NCI-H526 treated with DMSO at 0.1 percent for 48 hours (cell line): ENCODE measurements around the gene ZFAND2A.
A peak's percentile ranks its signal among the peaks of the same experiment; 100 is the strongest.
"Not testable (repeated sequence)": the region's sequence is repeated elsewhere in the genome, so short reads cannot be mapped to it uniquely, and the experiment has no call there.

Source experiments
- DNase-seq: peaks from one replicate; lab custom pipeline; 2025; lab: John Stamatoyannopoulos, UW

Gene ZFAND2A

GRCh38 chr7:1151156-1151555 is 8.8 kb downstream of the ZFAND2A start:
- DNase-seq = no peak

- no peak for DNase-seq
Measured at GRCh38 chr7:1150400-1151002, 9.5 kb downstream of the ZFAND2A start.

GRCh38 chr7:1149351-1149794 is 10.6 kb downstream of the ZFAND2A start:
- no peak for DNase-seq

- DNase-seq = not testable (repeated sequence)
Measured at GRCh38 chr7:1147873-1148272, 12.1 kb downstream of the ZFAND2A start.

- peak; percentile 21 for DNase-seq
Measured at GRCh38 chr7:1144269-1144771, 15.7 kb downstream of the ZFAND2A start.

- not testable (repeated sequence) for DNase-seq
Measured at GRCh38 chr7:1143031-1143430, 17.0 kb downstream of the ZFAND2A start.

GRCh38 chr7:1142051-1142635 is 17.9 kb downstream of the ZFAND2A start:
- no peak for DNase-seq

DNA sequence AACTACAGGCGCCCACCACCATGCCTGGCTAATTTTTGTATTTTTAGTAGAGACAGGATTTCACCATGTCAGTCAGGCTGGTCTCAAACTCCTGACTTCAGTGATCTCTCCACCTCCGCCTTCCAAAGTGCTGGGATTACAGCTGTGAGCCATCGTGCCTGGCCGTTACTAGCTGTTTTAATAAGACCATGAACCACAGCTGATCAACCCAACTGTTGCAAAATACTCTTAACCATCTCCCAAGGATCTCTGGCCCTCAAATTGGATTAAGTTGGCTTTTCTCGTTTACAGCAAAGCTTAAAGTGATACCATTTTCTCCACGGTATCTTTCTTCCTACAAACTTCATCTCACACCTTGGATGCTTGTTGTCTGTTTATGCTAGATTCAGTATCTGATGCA is 18.3 kb downstream of the ZFAND2A start:
- DNase-seq = no peak

DNA sequence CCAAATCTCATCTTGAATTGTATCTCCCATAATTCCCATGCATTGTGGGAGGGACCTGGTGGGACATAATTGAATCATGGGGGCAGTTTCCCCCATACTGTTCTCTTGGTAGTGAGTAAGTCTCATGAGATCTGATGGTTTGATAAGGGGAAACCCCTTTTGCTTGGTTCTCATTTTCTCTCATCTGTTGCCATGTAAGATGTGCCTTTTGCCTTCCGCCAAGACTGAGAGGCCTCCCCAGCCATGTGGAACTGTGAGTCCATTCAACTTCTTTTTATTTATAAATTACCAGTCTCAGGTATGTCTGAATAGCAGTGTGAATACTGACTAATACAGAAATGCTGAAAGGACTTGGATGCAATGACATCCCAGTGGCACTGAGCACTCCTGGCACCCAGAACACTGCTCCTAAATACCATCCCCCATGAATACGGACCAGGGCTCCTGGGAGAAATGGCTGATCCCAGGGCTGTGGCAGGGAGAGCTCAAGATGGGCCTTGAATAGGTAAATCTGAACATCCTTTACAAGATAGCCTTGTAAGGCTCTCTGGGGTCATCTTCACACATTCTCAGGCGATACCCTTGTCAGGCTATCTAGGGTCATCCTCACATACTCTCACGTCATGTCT is 19.4 kb downstream of the ZFAND2A start:
- no peak for DNase-seq

DNA sequence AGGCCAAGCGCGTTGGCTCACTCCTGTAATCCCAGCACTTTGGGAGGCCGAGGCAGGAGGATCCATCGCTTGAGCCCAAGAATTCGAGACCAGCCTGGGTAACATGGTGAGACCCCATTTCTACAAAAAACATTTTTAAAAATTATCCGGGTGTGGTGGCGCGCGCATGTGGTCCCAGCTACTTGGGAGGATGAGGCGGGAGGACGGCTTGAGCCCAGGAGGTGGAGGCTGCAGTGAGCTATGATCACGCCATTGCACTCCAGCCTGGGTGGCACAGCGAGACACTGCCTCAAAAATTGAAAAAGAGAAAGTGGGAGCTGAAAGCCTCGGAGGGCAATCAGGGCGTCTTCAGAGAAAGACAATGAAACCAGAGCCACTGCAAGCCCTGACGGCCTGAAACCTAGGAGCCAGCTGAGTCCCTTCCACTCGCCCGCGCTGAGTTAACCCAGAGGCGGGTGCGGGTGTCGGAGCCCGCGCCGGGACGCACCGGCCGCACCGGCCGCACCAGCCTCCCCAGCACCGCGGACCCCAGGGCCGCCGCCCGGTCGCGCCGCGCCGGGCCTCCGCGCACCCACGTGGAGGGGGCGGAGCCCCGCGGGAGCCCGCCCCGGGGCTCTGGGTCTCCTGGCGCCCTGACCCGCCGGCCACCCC is 22.4 kb downstream of the ZFAND2A start:
- DNase-seq = no peak

DNA sequence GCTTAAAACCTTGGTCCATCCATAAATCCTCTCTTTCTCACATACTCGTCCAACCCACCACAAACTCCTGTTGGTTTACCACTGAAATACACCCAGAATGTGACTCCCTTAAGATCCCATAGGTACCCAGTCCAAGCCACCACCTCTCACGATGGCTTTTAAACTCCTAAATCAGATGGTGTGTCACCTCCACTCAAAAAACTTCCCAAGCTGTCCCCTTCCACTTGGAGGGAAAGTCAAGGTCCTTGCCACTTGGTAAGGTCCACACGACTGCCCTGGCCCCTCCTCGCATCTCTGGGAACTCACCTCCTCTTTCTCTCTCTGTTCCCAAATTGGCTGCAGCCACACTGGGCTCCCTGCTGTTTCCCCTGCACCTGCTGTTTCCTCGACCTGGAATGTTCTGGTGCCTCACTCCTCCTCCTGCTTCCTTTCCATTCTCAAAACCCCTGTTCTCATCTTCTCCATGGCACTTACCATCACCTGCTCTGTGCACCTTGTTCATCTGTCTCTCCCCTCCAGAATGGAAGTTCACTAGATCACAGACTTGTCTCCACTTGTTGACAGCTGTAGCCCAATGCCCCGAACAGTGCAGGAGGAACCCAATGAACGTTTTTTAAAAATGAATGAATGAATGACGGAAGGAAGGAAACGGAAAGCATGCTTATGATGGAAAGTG is 23.0 kb downstream of the ZFAND2A start:
- no peak for DNase-seq

DNA sequence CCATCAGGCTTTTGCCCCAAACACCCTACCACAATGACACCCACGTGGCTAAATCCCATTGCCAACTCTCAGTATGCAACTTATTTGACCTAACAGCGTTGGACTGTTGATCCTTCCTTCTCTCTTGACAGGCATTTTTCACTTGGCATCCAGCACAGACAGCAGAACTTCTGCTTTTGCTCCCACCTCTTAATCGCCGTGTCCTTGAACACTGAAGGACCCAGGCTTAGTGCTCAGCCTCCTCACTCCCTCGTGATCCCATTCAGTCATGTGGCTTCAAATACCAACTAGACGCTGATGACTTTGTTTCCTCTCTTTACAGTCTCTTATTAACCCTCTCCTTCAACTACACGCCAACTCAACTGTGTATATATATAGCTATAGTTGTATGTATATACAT is 25.0 kb downstream of the ZFAND2A start:
- no peak for DNase-seq

GRCh38 chr7:1131471-1132265 is 28.3 kb downstream of the ZFAND2A start:
- DNase-seq = no peak

GRCh38 chr7:1130021-1130990 is 29.7 kb downstream of the ZFAND2A start:
- DNase-seq = no peak

DNA sequence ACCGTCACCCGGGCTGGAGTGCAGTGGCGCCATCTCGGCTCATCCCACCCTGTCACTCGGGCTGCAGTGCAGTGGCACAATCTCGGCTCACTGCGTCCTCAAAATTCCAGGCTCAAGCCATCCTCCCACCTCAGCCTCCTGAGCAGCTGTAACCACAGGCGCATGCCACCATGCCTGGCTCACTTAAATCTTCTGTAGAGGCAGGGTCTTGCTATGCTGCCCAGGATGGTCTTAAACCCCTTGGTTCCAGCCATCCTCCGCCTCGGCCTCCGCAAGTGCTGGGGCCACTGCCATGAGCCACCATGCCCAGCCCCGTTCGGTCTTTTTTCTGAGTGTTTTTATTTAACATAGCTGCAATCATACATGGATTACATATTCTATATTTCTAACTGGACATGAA is 30.6 kb downstream of the ZFAND2A start:
- DNase-seq = no peak

- DNase-seq = no peak
Measured at GRCh38 chr7:1127001-1127400, 33.0 kb downstream of the ZFAND2A start.

DNA sequence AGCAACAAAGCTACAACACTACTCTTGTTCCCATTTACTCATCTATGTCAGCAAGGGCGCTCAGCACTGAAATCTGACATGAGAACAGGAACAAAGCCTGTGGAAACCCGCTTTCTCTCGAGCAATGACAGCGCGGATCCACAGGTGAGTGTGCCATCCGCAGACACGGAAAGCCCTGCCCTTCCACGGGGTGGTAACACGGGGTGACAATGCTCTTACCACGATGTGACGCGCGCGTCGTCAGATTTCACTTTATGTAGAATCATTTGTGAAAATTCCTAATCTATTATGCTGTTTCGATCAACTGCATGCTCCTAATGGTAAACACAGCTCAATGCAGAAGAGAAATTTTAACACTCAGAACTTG is 34.4 kb downstream of the ZFAND2A start:
- no peak for DNase-seq

DNA sequence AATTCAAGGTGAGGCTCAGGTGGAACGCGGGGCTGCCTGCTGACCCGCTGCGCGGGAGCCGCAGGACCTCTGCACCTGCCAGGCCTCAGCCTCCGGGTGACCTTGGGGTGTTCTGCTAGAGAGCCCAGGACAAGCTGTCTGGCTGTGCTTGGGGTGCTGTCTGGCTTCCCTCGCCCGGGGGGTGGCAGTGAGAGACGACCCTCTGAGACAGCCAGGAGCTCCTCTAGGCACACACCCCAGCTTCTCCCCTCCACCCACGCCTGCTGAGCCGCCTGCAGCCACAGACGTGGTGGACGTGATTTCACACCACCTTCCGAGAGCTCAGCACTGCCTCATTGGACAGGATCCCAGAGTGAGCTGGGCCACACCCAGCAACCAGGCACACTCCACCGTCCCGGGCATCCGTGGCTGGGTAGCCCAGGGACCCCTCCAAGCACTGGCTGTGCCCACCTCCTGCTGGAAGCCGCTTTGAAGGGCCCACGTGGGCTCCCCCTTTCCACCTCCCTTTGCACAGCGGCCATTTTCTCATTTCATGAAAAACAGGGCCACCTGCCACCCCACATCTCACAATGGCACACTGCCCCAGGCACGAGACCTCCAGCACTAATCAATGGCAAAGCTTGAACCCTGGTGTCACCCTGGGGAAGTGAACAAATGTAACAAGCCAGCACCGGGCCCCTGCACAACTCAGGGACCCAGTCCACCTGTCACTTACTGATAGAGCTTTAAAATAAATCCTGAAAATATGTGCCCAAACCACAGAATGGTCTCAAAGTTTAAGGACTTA is 35.0 kb downstream of the ZFAND2A start:
- no peak for DNase-seq

DNA sequence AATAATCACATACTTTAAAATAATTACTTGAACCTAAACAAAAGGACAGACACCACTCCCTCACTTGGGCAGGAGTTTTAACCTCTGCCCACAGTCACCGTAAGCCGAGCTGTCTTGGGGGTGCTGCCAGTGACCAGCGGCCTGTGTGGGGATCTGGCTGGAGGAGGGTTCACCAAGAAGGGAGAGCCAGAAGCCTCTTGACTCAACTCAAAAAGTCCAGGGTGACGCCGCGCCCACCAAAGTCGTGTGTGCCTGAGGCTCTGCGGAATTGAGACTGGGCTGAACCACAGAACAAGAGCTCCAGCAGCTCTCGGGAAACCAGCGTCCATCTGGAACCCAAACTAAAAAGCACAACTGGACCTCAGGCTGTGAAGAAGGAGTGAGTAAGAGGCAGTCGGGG is 35.8 kb downstream of the ZFAND2A start:
- DNase-seq = no peak

DNA sequence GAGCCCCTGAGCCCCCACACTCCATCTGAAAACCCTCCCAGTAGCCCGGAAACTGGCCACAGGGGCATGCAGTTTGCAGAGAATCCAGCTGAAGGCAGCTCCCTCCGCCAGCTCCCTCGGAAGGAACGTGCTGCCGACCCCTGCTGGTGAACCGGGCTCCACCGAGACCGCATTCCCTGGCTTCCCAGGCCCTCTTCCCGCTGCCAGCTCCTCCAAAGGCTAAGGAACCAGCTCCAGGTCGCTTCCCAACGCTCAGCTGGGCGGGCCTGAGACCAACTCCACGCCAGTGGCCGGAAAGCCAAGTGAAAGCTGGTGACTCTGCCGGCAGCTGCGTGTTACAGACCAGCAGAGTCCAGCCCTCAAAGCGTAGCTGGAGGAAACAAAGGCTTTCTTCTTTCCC is 36.3 kb downstream of the ZFAND2A start:
- DNase-seq = no peak
